Heart left ventricle (tissue), 13 donors: ENCODE measurements around the gene SRC.

Experiments
- POLR2A ChIP-seq, 2 donors: fragments of 450-650 bp; IDR thresholded peaks; one replicate each; pipeline ENCODE4 v1.6.1; 2017; ENCODE audit warnings: antibody characterized with exemption in 2 of 2, mild to moderate bottlenecking in 2 of 2, moderate library complexity in 2 of 2
- TF ChIP-seq, protein P1 (sequence below), 12 donors: fragments of 200-600 bp; sonication (generic) in 4 of 12; IDR thresholded peaks; one replicate each; pipeline versions ENCODE4 v1.5.0 to v1.8.0; 2018 to 2022; ENCODE audit warnings: antibody characterized with exemption in 12 of 12, mild to moderate bottlenecking in 5 of 12
- donor health status: ischemic (EF 13 %, LVEDD 7.1; RV severe dilation, severe dysfunction).
- donor health status: DM: no; HTN: yes; CAD: no.
- donor health status: DM: no; HTN: no; CAD: no.
- donor health status: ischemic (EF 25% LVEDD 6.9; RV normal size, moderate dysfunction).
- donor health status: ischemic (EF 25% LVEDD 5.7; RV mildly dilated, moderate dysfunction).
- donor health status: ischemic (EF 35%, LVEDD 5.7; RV mildly dilated, moderate dysfunction).
- donor health status: nonischemic (EF 11% LVEDD 7.7; RV severe dilation, severe dysfunction).
- donor health status: DM: yes; HTN: yes; CAD: no.
- donor health status: PGD.
- donor health status: ischemic (EF 29% LVEDD 5.4; RV normal size, mild dysfunction).
- donor health status: nonischemic (EF 23%, LVEDD 6.1; RV moderate dilation, normal function).

- TF ChIP-seq, protein P1, sequence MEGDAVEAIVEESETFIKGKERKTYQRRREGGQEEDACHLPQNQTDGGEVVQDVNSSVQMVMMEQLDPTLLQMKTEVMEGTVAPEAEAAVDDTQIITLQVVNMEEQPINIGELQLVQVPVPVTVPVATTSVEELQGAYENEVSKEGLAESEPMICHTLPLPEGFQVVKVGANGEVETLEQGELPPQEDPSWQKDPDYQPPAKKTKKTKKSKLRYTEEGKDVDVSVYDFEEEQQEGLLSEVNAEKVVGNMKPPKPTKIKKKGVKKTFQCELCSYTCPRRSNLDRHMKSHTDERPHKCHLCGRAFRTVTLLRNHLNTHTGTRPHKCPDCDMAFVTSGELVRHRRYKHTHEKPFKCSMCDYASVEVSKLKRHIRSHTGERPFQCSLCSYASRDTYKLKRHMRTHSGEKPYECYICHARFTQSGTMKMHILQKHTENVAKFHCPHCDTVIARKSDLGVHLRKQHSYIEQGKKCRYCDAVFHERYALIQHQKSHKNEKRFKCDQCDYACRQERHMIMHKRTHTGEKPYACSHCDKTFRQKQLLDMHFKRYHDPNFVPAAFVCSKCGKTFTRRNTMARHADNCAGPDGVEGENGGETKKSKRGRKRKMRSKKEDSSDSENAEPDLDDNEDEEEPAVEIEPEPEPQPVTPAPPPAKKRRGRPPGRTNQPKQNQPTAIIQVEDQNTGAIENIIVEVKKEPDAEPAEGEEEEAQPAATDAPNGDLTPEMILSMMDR (IDR thresholded peaks at IDR 0.05) = no peak
- TF ChIP-seq POLR2A (IDR thresholded peaks at IDR 0.05) = no peak
Measured at GRCh38 chr20:37420610-37421009, 74.7 kb downstream of the SRC start.
